ENCODE measurements around the gene DOLPP1. TPM values are rescaled to one million over a fixed set of nuclear protein-coding genes. Genes with fewer than 3 reads are reported as not detected.

The DOLPP1 gene
- total and polyA plus RNA-seq, 2 of the 13 experiments (the other 11 are each of a cell fraction or from before 2014, with no cell fraction given), result 21.0 to 34.1 TPM

DNA sequence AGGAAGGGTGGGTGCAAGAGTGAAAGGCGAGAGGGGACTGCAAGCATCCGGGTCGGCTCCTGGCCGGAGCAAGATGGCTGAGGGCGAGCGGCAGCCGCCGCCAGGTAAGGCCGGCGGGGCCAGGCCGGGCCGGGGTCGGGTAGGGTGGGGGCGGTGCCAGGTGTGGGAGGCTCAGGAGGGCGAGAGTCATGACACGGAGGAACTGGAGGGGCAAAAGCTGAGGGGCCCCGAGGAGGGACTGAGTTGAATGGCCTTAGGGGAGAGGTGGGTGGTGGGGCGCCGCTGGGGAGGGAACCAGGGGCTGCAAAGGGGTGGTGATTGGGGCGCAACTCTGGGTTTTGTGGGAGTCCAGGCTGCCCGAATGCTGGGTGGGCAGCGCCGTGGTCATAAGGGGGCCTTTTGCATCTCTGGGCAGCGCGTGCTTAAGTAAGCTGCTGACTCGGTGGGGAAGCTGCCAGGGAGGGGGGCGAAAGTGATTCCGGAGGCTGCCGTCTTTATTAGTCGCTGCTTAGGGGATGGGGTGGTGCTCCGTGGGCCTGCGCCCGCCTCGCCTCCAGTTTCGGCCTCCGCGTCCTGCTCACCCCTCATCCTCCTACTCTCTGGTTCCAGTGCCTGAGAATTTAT, 30.7 kb downstream of the DOLPP1 start (continued):
- TF ChIP-seq, protein P1, sequence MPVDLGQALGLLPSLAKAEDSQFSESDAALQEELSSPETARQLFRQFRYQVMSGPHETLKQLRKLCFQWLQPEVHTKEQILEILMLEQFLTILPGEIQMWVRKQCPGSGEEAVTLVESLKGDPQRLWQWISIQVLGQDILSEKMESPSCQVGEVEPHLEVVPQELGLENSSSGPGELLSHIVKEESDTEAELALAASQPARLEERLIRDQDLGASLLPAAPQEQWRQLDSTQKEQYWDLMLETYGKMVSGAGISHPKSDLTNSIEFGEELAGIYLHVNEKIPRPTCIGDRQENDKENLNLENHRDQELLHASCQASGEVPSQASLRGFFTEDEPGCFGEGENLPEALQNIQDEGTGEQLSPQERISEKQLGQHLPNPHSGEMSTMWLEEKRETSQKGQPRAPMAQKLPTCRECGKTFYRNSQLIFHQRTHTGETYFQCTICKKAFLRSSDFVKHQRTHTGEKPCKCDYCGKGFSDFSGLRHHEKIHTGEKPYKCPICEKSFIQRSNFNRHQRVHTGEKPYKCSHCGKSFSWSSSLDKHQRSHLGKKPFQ (CRISPR knock-in tag; IDR thresholded peaks at IDR 0.05; ENCODE audit: insufficient replicate concordance), result no peak
- no peak for TF ChIP-seq CEBPG (CRISPR knock-in tag; IDR thresholded peaks at IDR 0.05)
- TF ChIP-seq, protein P2, sequence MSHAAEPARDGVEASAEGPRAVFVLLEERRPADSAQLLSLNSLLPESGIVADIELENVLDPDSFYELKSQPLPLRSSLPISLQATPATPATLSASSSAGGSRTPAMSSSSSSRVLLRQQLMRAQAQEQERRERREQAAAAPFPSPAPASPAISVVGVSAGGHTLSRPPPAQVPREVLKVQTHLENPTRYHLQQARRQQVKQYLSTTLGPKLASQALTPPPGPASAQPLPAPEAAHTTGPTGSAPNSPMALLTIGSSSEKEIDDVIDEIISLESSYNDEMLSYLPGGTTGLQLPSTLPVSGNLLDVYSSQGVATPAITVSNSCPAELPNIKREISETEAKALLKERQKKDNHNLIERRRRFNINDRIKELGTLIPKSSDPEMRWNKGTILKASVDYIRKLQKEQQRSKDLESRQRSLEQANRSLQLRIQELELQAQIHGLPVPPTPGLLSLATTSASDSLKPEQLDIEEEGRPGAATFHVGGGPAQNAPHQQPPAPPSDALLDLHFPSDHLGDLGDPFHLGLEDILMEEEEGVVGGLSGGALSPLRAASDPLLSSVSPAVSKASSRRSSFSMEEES (CRISPR knock-in tag; IDR thresholded peaks at IDR 0.05), result no peak
- TF ChIP-seq, protein P3, sequence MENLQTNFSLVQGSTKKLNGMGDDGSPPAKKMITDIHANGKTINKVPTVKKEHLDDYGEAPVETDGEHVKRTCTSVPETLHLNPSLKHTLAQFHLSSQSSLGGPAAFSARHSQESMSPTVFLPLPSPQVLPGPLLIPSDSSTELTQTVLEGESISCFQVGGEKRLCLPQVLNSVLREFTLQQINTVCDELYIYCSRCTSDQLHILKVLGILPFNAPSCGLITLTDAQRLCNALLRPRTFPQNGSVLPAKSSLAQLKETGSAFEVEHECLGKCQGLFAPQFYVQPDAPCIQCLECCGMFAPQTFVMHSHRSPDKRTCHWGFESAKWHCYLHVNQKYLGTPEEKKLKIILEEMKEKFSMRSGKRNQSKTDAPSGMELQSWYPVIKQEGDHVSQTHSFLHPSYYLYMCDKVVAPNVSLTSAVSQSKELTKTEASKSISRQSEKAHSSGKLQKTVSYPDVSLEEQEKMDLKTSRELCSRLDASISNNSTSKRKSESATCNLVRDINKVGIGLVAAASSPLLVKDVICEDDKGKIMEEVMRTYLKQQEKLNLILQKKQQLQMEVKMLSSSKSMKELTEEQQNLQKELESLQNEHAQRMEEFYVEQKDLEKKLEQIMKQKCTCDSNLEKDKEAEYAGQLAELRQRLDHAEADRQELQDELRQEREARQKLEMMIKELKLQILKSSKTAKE (CRISPR knock-in tag; IDR thresholded peaks at IDR 0.05; ENCODE audit: borderline replicate concordance), result no peak
- no peak for TF ChIP-seq KDM4B (CRISPR knock-in tag; IDR thresholded peaks at IDR 0.05)
- TF ChIP-seq ESRRA (CRISPR knock-in tag; IDR thresholded peaks at IDR 0.05; ENCODE audit: low read depth), result 0 out of 2 replicates have a peak, but pooled peaks have one; percentile 12
- TF ChIP-seq ZFP41 (CRISPR knock-in tag; IDR thresholded peaks at IDR 0.05; ENCODE audit: borderline replicate concordance), result no peak
- no peak for TF ChIP-seq NFYB (CRISPR knock-in tag; IDR thresholded peaks at IDR 0.05)
- TF ChIP-seq KDM5B (CRISPR knock-in tag; IDR thresholded peaks at IDR 0.05; ENCODE audit: borderline replicate concordance), result peak; percentile 22; the same call in 1 of the 2 replicates
- no peak for TF ChIP-seq PHF20 (CRISPR knock-in tag; IDR thresholded peaks at IDR 0.05)
- TF ChIP-seq, protein P4, sequence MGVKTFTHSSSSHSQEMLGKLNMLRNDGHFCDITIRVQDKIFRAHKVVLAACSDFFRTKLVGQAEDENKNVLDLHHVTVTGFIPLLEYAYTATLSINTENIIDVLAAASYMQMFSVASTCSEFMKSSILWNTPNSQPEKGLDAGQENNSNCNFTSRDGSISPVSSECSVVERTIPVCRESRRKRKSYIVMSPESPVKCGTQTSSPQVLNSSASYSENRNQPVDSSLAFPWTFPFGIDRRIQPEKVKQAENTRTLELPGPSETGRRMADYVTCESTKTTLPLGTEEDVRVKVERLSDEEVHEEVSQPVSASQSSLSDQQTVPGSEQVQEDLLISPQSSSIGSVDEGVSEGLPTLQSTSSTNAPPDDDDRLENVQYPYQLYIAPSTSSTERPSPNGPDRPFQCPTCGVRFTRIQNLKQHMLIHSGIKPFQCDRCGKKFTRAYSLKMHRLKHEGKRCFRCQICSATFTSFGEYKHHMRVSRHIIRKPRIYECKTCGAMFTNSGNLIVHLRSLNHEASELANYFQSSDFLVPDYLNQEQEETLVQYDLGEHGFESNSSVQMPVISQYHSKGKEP (CRISPR knock-in tag; IDR thresholded peaks at IDR 0.05), result no peak
- 0 out of 2 replicates have a peak, but pooled peaks have one; percentile 6 for TF ChIP-seq SMAD3 (CRISPR knock-in tag; IDR thresholded peaks at IDR 0.05)
- TF ChIP-seq, protein P5, sequence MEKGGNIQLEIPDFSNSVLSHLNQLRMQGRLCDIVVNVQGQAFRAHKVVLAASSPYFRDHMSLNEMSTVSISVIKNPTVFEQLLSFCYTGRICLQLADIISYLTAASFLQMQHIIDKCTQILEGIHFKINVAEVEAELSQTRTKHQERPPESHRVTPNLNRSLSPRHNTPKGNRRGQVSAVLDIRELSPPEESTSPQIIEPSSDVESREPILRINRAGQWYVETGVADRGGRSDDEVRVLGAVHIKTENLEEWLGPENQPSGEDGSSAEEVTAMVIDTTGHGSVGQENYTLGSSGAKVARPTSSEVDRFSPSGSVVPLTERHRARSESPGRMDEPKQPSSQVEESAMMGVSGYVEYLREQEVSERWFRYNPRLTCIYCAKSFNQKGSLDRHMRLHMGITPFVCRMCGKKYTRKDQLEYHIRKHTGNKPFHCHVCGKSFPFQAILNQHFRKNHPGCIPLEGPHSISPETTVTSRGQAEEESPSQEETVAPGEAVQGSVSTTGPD (CRISPR knock-in tag; IDR thresholded peaks at IDR 0.05), result 0 out of 2 replicates have a peak, but pooled peaks have one; percentile 29
- no peak for TF ChIP-seq ZNF549 (CRISPR knock-in tag; IDR thresholded peaks at IDR 0.05)
- no peak for TF ChIP-seq PLRG1 (conservative IDR thresholded peaks at IDR 0.05)
- TF ChIP-seq, protein P6, sequence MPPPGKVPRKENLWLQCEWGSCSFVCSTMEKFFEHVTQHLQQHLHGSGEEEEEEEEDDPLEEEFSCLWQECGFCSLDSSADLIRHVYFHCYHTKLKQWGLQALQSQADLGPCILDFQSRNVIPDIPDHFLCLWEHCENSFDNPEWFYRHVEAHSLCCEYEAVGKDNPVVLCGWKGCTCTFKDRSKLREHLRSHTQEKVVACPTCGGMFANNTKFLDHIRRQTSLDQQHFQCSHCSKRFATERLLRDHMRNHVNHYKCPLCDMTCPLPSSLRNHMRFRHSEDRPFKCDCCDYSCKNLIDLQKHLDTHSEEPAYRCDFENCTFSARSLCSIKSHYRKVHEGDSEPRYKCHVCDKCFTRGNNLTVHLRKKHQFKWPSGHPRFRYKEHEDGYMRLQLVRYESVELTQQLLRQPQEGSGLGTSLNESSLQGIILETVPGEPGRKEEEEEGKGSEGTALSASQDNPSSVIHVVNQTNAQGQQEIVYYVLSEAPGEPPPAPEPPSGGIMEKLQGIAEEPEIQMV (CRISPR knock-in tag; IDR thresholded peaks at IDR 0.05; ENCODE audit: low read depth), result no peak
- TF ChIP-seq, protein P7, sequence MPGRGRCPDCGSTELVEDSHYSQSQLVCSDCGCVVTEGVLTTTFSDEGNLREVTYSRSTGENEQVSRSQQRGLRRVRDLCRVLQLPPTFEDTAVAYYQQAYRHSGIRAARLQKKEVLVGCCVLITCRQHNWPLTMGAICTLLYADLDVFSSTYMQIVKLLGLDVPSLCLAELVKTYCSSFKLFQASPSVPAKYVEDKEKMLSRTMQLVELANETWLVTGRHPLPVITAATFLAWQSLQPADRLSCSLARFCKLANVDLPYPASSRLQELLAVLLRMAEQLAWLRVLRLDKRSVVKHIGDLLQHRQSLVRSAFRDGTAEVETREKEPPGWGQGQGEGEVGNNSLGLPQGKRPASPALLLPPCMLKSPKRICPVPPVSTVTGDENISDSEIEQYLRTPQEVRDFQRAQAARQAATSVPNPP (CRISPR knock-in tag; IDR thresholded peaks at IDR 0.05), result 0 out of 2 replicates have a peak, but pooled peaks have one; percentile 61

Measured in HepG2 (cell line).